ENCODE data around the gene FCGR2B.

DNA sequence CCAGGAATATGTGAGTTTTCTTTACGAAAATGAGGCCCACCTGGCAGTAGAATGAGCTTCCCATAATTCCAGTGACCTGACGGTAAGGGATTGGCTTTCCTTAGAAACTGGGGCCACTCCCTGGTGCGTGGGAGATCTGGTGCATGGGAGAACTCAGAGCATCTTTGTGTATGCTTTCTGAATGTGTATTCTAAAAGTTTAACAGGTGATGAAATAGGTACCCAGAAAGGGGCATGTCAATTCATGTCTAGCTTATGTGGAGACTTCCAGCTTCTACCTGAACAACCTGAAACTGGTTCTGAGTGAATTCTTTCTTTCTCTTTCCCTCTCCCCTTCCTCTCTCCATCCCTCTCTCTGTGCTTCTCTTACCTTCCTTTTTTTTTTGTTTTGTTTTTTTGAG is 28.9 kb downstream of the FCGR2B start:
- TF ChIP-seq, protein P1, sequence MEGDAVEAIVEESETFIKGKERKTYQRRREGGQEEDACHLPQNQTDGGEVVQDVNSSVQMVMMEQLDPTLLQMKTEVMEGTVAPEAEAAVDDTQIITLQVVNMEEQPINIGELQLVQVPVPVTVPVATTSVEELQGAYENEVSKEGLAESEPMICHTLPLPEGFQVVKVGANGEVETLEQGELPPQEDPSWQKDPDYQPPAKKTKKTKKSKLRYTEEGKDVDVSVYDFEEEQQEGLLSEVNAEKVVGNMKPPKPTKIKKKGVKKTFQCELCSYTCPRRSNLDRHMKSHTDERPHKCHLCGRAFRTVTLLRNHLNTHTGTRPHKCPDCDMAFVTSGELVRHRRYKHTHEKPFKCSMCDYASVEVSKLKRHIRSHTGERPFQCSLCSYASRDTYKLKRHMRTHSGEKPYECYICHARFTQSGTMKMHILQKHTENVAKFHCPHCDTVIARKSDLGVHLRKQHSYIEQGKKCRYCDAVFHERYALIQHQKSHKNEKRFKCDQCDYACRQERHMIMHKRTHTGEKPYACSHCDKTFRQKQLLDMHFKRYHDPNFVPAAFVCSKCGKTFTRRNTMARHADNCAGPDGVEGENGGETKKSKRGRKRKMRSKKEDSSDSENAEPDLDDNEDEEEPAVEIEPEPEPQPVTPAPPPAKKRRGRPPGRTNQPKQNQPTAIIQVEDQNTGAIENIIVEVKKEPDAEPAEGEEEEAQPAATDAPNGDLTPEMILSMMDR (IDR thresholded peaks at IDR 0.05), result no peak
- no peak for TF ChIP-seq EZH2phosphoT487 (IDR thresholded peaks at IDR 0.05)

Measured in neural progenitor cell (in vitro differentiated cells).